GM21367 (cell line): ENCODE results near the gene NUFIP2.
"Not testable (repeated sequence)": the region's sequence is repeated elsewhere in the genome, so short reads cannot be mapped to it uniquely, and the experiment has no call there.

Experiments used
- ATAC-seq: cut with Tn5 transposase; IDR thresholded peaks from one replicate; pipeline ENCODE4 v1.9.1; 2021; ENCODE audit not compliant: unreplicated experiment

Gene NUFIP2

DNA sequence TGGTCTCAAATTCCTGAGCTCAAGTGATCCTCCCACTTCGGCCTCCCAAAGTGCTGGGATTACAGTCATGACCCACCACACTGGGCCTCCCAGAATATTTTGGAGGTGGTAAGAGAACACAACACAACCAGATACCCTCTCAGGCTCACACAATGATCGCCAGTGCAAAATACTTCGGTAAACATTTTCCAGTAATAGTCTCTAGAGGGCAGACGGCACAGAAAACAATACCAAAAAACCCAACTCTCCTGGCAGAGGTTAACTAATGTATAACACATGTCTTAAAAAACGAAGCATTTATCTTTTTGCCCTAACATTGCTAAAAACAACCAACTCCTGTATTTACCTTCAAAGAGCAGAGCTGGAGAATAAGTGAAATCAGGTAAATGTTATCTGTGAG is 10.5 kb downstream of the NUFIP2 start:
- no peak for ATAC-seq

DNA sequence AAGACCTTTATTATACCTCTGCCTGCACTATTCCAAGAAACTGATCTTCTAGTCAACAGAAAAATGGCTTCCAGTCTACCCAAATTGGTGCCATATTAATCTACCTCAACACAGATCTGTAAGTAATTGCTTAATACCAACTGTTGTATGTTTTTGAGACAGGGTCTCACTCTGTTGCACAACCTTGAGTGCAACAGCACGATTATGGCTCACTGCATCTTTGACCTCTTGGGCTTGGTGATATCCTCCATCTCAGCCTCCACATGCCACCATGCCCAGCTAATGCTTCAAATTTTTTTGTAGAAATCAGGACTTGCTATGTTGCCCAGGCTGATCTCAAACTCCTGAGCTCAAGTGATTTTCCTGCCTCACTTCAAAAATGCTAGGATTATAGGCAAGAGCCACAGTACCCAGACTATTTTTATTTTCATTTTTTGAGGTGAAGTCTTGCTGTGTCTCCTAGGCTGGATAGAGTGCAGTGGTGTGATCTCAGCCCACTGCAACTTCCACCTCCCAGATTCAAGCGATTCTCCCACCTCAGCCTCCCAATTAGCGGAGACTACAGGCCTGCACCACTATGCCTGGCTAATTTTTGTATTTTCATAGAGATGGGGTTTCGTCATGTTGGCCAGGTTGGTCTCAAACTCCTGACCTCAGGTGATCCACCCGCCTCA is 14.4 kb downstream of the NUFIP2 start:
- ATAC-seq, result no peak

DNA sequence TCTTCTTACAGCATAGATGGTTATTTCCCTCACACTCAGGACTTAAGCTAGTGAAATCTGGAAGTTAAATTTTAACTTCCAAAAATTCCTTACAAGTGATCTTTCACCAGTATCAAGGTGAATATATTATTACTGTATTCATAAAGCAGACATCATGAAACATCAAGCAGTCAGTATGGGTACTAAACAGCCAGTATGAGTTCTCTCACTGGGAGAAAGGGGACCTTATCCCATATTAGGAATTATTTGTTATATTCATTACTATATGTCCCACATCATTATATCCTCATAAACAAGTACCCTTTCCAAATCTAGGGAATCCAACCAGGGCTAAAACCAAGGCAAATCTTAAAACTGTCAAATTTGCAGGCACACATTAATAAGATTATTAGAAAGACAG is 15.3 kb downstream of the NUFIP2 start:
- no peak for ATAC-seq

DNA sequence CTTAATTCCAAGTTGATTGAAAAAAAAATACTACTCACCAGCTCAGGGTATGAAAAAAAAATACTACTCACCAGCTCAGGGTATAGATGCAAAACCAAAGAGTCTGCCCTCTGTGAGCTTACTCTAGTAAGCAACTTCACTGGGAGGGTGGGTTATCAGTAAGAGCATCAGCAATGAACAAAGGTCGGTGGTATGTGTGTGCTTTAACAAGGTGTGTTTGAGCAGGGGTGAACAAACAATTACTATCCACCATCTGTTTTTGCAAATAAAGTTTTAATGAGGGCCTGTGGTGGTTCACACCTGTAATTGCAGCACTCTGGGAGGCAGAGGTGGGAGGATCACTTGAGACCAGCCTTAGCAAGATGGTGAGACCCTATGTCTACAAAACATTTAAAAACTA is 20.0 kb downstream of the NUFIP2 start:
- no peak for ATAC-seq

DNA sequence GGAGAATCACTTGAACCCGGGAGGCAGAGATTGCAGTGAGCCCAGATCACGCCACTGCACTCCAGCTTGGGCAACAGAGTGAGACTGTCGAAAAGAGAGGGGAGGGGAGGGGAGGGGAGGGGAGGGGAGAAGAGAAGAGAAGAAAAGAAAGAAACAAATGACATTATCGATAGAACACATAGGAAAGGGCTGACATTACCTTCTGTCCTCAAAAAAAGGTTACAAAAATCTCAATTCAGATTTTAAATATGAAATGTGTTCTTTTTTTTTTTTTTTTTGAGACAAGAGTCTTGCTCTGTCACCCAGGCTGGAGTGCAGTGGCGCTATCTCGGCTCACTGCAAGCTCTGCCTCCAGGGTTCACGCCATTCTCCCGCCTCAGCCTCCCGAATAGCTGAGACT is 22.0 kb downstream of the NUFIP2 start:
- ATAC-seq, result not testable (repeated sequence)

DNA sequence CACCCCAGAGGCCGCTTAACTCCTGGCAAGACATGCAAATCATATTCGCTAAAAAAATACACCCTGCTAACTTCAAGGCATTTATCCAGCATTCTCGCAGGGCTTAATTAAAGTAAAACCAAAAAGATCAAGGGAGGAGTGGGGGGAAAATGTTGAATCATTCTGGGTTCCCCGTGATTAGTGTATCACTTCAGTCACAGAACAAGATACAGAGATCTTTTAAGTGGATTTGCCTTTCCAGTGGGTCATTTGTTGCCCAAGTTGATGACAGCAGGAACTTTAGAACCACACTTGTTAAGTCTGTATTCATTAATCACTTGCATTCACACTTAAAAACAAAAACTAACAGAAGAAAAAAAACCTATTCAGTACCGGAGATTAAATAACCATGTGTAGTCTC is 30.0 kb downstream of the NUFIP2 start:
- ATAC-seq, result no peak

DNA sequence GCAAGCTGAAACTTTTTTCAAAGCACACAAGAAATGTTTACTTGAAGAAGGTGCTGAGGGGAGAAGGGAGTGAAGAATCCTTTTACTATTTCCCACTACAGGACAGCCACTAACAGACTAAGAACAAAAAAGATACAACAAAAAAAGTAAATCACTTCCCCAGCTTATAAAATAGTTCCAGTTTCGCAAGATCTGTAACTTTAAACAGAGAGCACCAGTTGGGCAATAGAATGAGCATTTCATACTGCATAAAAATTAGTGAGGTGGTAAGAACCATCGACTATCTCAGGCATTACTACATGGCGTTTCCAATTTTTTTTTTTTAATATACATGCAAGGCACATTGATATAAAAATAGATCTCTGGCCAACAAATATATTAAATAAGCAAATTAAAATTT is 36.2 kb downstream of the NUFIP2 start:
- ATAC-seq, result no peak

DNA sequence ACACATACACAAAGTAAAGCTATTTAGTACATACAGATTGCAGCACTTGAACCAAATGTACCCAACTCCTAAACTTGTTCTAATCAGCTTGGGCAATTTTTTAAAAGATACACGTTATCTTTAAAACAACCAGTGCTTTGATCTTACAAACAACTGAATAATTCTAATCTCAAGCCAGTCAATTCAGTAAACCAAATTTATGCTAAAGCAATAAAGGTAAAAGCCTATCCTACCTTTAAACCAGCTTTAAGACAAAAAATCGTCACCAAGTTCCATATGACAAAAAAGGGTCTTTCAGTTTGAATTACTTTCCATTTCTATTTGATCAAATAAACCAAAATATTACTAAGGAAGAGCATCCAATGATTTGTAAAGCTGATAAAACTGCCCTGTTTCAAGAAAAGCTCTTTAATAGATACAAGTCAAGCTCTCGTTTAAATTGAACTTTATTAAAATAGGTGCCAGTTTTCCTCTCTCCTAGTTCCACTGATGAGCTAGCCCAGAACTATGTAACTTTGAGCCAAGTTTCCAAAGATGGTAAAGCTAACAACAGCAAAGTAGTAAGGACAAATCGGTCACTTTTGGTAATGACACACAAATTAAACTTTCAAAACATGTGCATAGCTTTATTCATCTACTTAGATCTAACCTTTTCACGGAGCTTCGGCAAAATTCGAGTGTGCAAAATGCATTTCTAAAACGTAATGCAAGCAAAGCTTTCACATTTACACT is 37.0 kb downstream of the NUFIP2 start:
- no peak for ATAC-seq

DNA sequence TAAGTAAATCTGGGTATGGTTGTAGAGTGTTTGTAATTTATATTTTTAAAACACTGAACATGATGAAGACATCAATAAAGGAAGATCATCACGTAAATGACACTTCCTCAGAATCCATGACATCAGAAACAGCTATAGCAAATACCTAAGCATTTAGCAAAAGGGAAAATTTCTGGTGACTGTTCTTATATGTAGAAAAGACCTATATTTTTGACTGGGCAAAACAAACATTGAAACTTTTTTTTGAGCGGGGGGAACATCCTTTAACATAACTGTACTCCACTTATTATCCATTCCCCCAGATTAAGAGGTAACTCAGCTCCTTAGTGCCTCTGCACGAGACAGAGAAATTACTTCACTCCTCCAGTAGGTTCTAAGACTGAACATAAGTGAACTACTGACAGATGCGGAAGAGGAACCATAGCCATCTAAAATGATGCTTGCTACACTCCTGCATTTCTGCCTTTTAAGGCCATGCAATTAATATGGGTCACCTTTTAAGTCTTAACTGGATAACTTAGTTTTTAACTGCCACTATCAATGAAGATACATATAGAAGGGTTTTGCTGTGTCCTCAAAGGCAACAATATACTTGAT is 37.9 kb downstream of the NUFIP2 start:
- ATAC-seq, result no peak

DNA sequence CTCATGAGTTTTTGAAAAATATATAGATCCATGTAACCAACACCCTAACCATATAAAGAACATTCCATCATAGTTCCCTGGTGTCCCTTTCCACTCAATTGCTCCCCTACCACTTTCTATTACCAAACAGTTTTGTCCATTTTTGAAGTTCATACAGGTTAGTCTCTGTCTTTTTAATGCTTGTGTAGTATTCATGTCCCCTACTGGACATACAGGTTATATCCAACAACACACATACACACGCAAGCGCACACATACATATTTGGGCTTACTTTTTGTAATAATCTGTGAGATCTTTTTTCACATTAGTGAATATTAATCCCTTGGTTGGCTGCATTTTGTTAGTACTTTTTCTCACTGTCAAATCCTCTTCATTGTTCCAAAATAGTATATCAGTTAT is 40.9 kb downstream of the NUFIP2 start:
- no peak for ATAC-seq

DNA sequence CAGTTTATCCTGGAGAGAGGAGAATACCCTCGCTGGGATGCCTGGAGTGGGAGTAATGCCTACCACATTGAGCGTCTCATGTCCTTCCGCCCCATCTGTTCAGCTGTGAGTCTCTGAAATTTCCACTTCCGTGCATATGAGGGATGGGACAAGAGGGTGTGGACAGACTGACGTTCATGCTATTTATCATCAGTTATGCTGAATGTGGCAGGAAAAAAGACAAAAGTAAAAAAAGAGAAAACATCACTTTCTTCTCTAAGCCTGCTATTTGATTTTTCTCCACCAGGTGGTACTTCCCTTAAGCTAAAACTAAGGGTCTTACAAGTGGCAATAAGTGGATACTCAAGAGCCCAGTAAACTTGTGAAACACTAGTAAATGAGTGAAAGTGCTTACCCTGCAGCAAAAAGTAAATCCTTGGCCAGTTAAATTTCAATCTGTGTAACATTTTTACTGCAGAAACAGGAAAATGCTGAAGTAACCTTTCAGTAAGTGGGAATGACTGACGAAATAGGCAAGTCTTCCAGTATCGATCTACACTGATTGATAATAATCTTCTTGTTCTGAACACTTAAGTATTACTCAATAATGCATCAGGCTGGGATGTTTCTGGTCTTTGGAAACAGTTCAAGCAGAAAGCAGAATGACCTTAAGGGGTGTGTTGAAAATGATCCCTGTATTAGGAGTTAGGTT is 41.7 kb downstream of the NUFIP2 start:
- ATAC-seq, result no peak

DNA sequence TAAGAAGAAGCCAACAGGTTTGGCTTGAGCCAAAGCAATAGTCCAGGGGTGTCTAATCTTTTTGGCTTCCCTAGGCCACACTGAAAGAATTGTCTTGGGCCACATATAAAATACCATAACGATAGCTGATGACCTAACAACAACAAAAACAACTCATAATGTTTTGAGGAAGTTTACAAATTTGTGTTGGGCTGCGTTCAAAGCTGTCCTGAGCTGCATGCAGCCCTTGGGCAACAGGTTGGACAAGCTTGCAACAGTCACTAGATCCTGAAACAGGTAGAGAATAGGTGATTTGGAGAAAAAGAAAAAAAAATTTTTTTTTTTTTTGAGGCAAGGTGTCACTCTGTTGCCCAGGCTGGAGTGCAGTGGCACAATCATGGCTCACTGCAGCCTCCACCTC is 42.8 kb downstream of the NUFIP2 start:
- no peak for ATAC-seq

DNA sequence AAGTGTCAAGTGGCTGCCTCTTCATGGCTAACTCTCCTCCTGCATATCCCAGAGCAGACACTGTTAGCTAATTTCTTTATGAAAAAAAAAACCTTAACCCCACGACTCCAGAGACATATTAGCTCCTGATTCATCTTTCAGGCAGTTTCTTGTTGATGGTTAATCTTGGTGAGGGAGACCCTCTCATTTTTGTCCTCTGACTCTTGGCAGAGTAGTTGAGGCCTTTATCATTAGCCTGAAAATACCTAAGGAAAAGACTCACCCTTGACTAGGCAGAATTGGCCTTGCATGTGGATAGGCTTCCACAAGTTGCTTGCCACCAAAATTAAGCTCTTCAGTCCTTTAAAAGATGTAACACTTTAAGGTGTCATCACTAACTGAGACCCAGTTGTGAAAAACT is 43.3 kb downstream of the NUFIP2 start:
- ATAC-seq, result no peak

DNA sequence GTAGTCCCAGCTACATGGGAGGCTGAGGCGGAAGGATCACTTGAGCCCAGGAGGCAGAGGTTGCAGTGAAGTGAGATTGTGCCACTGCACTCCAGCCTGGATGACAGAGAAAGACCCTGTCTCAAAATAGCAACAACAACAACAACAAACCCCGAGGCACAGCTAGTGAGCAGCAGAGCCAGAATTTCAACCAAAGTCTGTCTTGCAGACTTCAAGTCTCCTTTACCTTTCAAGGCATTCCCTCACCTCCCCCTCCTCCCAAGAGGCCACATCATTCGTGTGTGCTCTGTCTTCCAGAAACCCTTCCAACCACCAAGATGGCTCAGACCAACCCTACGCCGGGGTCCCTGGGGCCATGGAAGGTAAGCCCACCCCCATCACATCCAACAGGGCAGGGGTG is 45.1 kb downstream of the NUFIP2 start:
- no peak for ATAC-seq

DNA sequence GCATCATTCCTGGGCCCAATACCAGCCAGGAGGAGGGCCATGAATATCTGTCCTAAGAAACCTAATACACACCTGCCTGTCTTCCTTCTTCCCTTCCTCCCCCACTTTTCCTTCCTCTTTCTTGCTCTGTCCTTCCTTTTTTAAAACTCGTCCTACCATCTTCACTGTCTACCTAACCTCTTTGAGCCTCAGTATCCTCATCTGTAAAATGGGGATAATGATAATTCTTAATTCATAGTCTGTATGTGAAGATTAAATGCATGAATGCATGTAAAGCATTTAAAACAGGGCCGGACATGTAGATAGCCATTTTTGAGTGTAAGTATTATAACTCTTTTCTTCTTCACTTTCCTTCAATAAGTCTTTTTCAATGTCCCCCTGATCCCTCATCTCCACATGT is 46.7 kb downstream of the NUFIP2 start:
- ATAC-seq, result no peak

DNA sequence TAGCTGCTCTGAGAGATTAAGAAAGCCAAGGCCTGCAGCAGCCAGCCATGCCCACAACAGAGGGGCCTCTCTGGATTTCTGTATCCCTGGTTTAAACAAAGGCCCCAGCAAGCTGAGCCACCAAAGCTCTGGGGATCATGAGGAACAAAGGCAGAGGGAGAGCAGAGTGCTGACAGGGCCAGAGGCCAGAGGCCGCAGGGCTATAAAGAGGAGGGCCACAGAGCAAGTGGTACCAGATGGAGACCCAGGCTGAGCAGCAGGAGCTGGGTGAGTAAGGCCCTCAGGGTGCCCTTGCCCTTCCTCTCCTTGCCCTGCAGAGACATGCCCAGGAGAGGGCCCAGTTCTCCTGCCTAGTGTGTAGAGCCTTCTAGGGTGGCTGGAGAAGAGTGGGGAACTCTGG is 47.3 kb downstream of the NUFIP2 start, which contains the start of gene CRYBA1:
CRYBA1 (plus strand) TSS at position 232 of the 400 bp plus-strand sequence; CDS start at position 237, 5 bp downstream.
- ATAC-seq, result no peak

DNA sequence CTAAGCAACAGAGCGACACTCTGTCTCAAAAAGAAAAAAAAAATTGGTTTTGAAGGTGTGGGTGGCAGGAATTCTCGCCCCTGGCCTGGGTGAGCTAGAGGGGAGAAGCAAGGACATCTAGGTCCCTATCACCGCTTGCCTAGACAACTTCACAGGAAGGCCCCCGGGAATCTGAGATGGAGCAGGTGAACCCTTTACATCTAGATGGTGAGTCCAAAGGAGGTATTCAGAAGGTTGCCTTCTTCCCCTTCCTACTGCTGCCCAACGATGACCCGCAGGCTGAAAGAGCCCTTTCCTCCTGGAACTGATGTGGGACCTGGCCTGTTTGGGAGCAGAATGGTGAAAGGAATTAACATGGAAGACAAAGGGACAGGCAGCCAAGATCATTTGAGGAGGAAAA is 48.5 kb downstream of the NUFIP2 start:
- ATAC-seq, result no peak

DNA sequence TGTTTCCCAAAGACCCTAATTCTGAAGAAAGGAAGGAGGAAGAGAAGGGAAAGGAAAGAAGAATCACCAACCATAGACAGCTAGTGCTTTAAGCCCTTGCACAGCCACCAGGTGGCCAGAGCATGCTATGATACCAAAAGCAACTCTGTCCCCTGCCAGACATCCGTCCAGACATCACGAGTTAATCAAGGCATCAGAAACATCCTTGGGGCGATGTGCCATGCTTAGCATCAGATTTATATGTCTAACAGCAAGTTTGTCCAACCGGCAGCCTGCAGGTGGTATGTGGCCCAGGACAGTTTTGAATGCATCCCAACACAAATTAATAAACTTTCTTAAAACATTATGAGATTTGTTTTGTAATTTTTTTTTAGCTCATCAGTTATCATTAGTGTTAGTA is 50.2 kb downstream of the NUFIP2 start:
- no peak for ATAC-seq

DNA sequence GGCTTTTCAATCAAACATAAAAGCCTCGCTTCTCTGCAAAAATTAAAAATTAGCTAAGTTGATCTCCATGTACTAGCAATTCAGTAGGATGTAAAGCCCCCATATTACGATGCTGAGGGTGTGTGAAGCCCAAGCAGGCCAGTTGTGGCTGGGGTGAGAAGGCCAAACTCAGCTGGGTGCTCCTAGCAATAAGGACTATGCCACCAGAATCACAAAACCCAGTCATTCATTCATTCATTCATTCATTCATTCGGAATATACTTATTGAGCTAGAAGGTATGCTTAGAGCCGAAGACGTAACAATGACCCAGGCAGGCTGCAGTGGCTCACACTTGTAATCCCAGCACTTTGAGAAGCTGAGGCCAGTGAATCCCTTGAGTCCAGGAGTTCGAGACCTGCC is 51.2 kb downstream of the NUFIP2 start:
- no peak for ATAC-seq

DNA sequence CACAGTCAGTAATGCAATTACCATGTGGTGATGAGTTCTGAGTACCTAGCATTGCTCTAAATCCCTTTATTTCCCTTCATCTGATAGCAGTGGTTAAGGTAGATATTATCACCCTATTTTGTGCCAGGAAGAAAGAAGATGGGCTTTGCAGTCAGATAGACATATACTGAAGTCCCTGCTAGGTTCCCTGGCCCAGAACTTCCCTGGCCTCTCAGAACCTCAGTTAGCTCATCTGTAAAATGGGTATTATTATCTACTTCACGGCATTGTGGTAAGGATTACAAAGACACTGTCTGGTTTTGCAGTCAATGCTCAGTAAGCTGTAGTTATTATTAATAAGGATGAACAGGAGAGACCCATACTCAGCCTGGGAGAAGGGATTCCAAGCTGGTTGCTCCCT is 51.9 kb downstream of the NUFIP2 start:
- ATAC-seq, result no peak
